Measurements from ENCODE around the gene C16orf89.
"Not testable (repeated sequence)": the region's sequence is repeated elsewhere in the genome, so short reads cannot be mapped to it uniquely, and the experiment has no call there.

Gene C16orf89

GRCh38 chr16:5089911-5090555 is 24.3 kb upstream of the C16orf89 start:
- ATAC-seq, result not testable (repeated sequence)

DNA sequence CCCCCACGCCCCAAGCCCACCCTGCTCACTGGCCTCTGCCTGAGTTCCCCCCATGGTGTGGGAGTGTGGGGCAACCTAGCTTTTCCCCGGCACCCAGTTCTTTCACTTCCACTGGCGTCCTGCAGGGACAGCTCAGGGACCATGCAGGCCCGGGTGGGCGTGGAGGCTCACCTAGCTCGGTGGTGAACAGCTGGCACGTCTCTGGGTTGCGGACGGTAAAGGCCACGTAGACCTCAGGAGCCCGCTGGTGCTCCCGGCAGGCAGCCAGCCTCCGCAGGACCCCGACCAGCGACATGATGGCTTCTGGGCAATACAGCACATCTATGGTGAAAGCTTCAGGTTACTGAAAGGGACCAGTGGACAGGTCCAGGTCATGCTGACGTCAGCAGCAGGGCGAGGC is 23.2 kb upstream of the C16orf89 start:
- not testable (repeated sequence) for ATAC-seq

GRCh38 chr16:5088086-5088790 is 22.5 kb upstream of the C16orf89 start:
- not testable (repeated sequence) for ATAC-seq

DNA sequence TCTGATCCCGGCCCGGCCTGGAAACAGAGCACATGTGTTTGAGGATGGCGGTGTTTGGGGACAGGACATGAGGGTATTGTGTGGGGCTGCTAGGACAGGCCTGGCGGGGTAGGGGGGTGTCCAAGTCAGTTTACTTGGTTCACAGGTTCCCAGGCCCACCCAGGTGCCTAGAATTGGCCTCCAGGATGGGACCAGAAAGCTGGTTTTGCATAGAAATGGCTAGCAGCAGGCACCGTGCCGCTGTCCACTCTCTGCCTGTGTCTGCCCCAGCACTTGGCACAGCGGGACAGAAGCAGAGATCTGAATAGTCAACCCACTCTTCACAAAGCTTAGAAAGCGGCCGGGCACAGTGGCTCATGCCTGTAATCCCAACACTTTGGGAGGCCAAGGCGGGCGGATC is 20.0 kb upstream of the C16orf89 start:
- ATAC-seq, result not testable (repeated sequence)

DNA sequence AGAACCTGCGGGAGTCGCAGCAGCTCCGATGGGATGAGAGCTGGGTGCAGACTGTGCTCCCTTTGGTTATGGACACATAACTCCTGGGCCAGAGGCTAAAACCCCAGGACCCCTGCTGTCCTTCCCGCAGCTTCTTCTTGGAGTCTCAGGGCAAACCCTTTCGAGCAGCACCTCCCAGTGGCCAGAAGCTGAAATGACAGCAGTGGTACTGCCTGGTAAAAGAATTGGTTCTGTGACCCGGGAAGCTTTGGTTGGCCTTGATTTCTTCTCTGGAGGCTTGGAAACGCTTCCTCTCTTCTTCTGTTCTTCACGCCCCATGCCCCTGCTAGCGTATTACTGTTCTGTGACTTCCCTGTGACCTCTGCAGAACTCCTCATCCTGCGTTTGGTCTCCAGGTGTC is 19.0 kb upstream of the C16orf89 start:
- ATAC-seq, result not testable (repeated sequence)

GRCh38 chr16:5084099-5084731 is 18.5 kb upstream of the C16orf89 start:
- not testable (repeated sequence) for ATAC-seq

DNA sequence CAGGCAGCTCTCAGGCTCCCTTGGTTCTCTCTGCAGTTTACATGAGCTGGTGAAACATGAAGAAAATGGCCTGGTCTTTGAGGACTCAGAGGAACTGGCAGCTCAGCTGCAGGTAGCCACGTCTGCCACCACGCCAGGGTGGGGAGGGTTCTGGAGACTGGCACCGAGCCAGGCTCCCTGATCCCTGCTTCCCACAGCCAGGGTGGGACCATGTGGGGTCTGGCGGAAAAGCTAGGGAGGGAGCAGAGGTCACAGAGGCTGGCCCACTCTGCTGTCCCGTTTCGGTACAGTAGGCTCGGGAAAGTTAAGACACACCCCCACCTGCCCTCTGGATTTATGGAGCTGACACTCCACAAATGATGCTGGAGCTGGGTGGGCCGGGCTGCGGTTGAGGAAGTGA is 17.9 kb upstream of the C16orf89 start:
- not testable (repeated sequence) for ATAC-seq

DNA sequence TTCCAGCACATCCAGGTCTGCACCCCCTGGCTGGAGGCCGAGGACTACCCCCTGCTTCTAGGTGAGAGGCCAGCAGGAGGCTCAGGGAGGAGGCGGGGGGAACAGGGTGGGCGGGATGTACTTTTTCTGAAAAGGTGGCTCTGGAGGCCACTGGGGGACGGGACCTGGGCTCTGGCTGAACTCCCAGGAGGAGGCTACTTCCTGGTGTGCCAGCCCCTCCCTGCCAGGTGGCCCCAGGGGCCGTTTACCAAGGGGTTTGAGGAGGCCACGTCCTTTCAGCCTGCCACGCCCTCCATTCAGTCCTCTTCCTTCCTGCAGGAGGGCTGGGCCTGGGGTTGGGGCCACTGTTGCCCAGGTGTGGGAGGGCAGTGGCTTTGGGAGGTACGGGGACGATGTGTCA is 15.2 kb upstream of the C16orf89 start:
- not testable (repeated sequence) for ATAC-seq

- ATAC-seq, result not testable (repeated sequence)
Measured at GRCh38 chr16:5080461-5080860, 14.7 kb upstream of the C16orf89 start.

DNA sequence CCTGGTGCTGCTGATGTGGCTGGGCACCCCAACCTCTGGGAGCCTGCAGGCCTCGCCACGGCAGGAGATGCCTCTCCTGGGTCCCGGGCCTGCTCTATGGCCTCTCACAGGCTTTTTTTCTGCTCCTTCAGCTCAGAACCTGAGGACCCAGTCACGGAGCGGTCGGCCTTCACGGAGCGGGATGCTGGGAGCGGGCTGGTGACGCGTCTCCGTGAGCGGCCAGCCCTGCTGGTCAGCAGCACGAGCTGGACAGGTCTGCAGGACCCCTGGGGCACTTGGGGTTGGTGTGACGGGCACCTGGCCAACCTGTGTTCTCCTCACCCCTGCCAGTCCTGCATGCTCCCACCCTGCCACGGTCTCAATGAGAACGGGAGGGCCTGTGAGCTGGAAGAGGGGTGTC is 12.9 kb upstream of the C16orf89 start:
- no peak for TF ChIP-seq ZNF565 (CRISPR knock-in tag; conservative IDR thresholded peaks at IDR 0.05; ENCODE audit: low read depth)
- TF ChIP-seq GLIS3 (CRISPR knock-in tag; IDR thresholded peaks at IDR 0.05), result no peak
- no peak for TF ChIP-seq ZNF70 (CRISPR knock-in tag; IDR thresholded peaks at IDR 0.05)
- no peak for TF ChIP-seq OSR1 (CRISPR knock-in tag; IDR thresholded peaks at IDR 0.05)
- no peak for TF ChIP-seq ESRRG (CRISPR knock-in tag; IDR thresholded peaks at IDR 0.05)
- no peak for TF ChIP-seq TOX (CRISPR knock-in tag; IDR thresholded peaks at IDR 0.05; ENCODE audit: borderline replicate concordance)
- TF ChIP-seq POU6F1 (CRISPR knock-in tag; IDR thresholded peaks at IDR 0.05; ENCODE audit: borderline replicate concordance, low read depth), result no peak
- TF ChIP-seq, protein P1, sequence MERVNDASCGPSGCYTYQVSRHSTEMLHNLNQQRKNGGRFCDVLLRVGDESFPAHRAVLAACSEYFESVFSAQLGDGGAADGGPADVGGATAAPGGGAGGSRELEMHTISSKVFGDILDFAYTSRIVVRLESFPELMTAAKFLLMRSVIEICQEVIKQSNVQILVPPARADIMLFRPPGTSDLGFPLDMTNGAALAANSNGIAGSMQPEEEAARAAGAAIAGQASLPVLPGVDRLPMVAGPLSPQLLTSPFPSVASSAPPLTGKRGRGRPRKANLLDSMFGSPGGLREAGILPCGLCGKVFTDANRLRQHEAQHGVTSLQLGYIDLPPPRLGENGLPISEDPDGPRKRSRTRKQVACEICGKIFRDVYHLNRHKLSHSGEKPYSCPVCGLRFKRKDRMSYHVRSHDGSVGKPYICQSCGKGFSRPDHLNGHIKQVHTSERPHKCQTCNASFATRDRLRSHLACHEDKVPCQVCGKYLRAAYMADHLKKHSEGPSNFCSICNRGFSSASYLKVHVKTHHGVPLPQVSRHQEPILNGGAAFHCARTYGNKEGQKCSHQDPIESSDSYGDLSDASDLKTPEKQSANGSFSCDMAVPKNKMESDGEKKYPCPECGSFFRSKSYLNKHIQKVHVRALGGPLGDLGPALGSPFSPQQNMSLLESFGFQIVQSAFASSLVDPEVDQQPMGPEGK (CRISPR knock-in tag; IDR thresholded peaks at IDR 0.05; ENCODE audit: borderline replicate concordance), result no peak
- no peak for TF ChIP-seq ISL1 (CRISPR knock-in tag; IDR thresholded peaks at IDR 0.05)
- no peak for TF ChIP-seq CREB5 (CRISPR knock-in tag; IDR thresholded peaks at IDR 0.05; ENCODE audit: low read depth)
- TF ChIP-seq TCF4 (CRISPR knock-in tag; IDR thresholded peaks at IDR 0.05; ENCODE audit: borderline replicate concordance), result no peak
- TF ChIP-seq ZFP3 (CRISPR knock-in tag; IDR thresholded peaks at IDR 0.05), result no peak
- no peak for ATAC-seq
